GM12865 (cell line): ENCODE results near the gene ZHX3.

Experiments used
- DNase-seq: peaks from one replicate; pipeline ENCODE4 v3.0.0; 2010; ENCODE audit warnings: low read depth
- H3K4me3 ChIP-seq: 2 replicates; pipeline ENCODE4 v1.5.1; 2011; ENCODE audit warnings: mild to moderate bottlenecking, low read depth, low read length, control low read depth
- CTCF ChIP-seq: IDR thresholded peaks from 2 replicates; pipeline ENCODE4 v1.5.1; 2011; ENCODE audit warnings: low read length, control low read depth, low read depth, inconsistent platforms; ENCODE audit not compliant: insufficient read depth; ENCODE audit errors: missing control alignments

Gene ZHX3

GRCh38 chr20:41167481-41168253 lies 149.9 kb downstream of the ZHX3 start:
- H3K4me3 ChIP-seq: no peak overlapping the region
- TF ChIP-seq CTCF: no peak
- peak; percentile 56 for DNase-seq

- TF ChIP-seq CTCF: no peak
- DNase-seq: no peak
- H3K4me3 ChIP-seq: no peak overlapping the region
These were observed 150.4 kb downstream of the ZHX3 start for GRCh38 chr20:41167118-41167470.

GRCh38 chr20:41166201-41167117 lies 151.1 kb downstream of the ZHX3 start:
- no peak for DNase-seq

GRCh38 chr20:41165001-41165882 lies 152.3 kb downstream of the ZHX3 start:
- no peak for TF ChIP-seq CTCF
- H3K4me3 ChIP-seq: no peak overlapping the region
- no peak for DNase-seq

More at GRCh38 chr20:41166201-41167117, 151.1 kb downstream of the ZHX3 start:
- TF ChIP-seq CTCF: no peak
- H3K4me3 ChIP-seq: no peak overlapping the region

- no peak for TF ChIP-seq CTCF
- H3K4me3 ChIP-seq: no peak overlapping the region
- DNase-seq: no peak
These were observed 153.7 kb downstream of the ZHX3 start for GRCh38 chr20:41163821-41164220.

- H3K4me3 ChIP-seq: no peak overlapping the region
- DNase-seq: no peak
- TF ChIP-seq CTCF: no peak
These were observed 155.1 kb downstream of the ZHX3 start for GRCh38 chr20:41162396-41162795.
